H1 (cell line): ENCODE results near the gene EPHA8. TPM values are rescaled to one million over a fixed set of nuclear protein-coding genes. Genes with fewer than 3 reads are reported as not detected.

Experiments used
- BCL11A ChIP-seq, 2 experiments: IDR thresholded peaks; one replicate each; pipeline ENCODE4 v1.6.1; 2011; ENCODE audit warnings: low read depth in 2 of 2, low read length in 2 of 2, mild to moderate bottlenecking in 2 of 2
- CHD7 ChIP-seq: fragments of 300-600 bp; sonication (generic); IDR thresholded peaks from 2 replicates; pipeline ENCODE4 v1.7.1; 2012; ENCODE audit warnings: low read length, moderate library complexity, mild to moderate bottlenecking, inconsistent platforms; ENCODE audit not compliant: insufficient replicate concordance
- PHF8 ChIP-seq: fragments of 200-600 bp; sonication (generic); conservative IDR thresholded peaks from 2 replicates; pipeline ENCODE4 v1.7.1; 2012; ENCODE audit warnings: low read depth, mild to moderate bottlenecking, inconsistent platforms, low read length, moderate library complexity
- RFX5 ChIP-seq: IDR thresholded peaks from 2 replicates; pipeline ENCODE4 v1.6.1; 2011; ENCODE audit warnings: low read depth, low read length, improper control_type of control experiment, borderline replicate concordance
- RNF2 ChIP-seq: fragments of 200-900, 300-1000 bp; sonication (generic); IDR thresholded peaks from 2 replicates; pipeline ENCODE4 v1.7.1; 2016; ENCODE audit warnings: borderline replicate concordance, low read depth, mild to moderate bottlenecking, antibody characterized with exemption, low read length; ENCODE audit not compliant: poor library complexity, severe bottlenecking; ENCODE audit errors: missing control alignments
- SP1 ChIP-seq: IDR thresholded peaks from 2 replicates; pipeline ENCODE4 v1.6.1; 2011; ENCODE audit warnings: low read depth, low read length
- TCF12 ChIP-seq: IDR thresholded peaks from 2 replicates; pipeline ENCODE4 v1.6.1; 2011; ENCODE audit warnings: low read depth, mild to moderate bottlenecking, low read length
- polyA plus RNA-seq, 7 experiments: library from polyadenylated mRNA; depleted of rRNA in 3 of 7; stranded (reverse) in 5 of 7; unstranded in 2 of 7; fragments of >200 nt in 5 of 7; fragments of 200-250 nt in 2 of 7; gene quantifications; 1 replicate in 5 of 7; 2 replicates in 1 of 7; 4 replicates in 1 of 7; pipeline versions ENCODE4 v1.2.1 to v1.2.3, GENCODE V29; 2011 to 2013; ENCODE audit warnings: missing spikeins in 2 of 7, mixed read lengths in 2 of 7
- total RNA-seq: library from RNA; stranded (reverse); fragmentation: NEBNext Ultra II Directional; extraction: Animal tissue kit (Norgen Biotek cat#: 25700); gene quantifications from 2 replicates; pipeline ENCODE4 v1.2.1, GENCODE V29; 2021

Gene EPHA8
- total and polyA plus RNA-seq, 2 of the 8 experiments (the other 6 are each of a cell fraction or from before 2014, with no cell fraction given), result 4.0 to 8.4 TPM

GRCh38 chr1:22652881-22653316, 89.6 kb downstream of the EPHA8 start, which contains the start of gene C1QB (continued):
- TF ChIP-seq RFX5, result no peak
- TF ChIP-seq CHD7, result no peak
- TF ChIP-seq TCF12, result no peak
- no peak for TF ChIP-seq PHF8
- TF ChIP-seq BCL11A (IDR thresholded peaks at IDR 0.05; ENCODE audit: low read depth in 2 of 2, low read length in 2 of 2), result no peak
- TF ChIP-seq RNF2, result no peak
- TF ChIP-seq SP1, result no peak
- TF ChIP-seq, all 59 proteins: peak for 0
